Measurements from ENCODE around the gene RPGRIP1L. TPM values are rescaled to one million over a fixed set of nuclear protein-coding genes. Genes with fewer than 3 reads are reported as not detected.

Gene RPGRIP1L
- total and polyA plus RNA-seq, 2 of the 13 experiments (the other 11 are each of a cell fraction or from before 2014, with no cell fraction given), result 5.0 to 13.5 TPM

DNA sequence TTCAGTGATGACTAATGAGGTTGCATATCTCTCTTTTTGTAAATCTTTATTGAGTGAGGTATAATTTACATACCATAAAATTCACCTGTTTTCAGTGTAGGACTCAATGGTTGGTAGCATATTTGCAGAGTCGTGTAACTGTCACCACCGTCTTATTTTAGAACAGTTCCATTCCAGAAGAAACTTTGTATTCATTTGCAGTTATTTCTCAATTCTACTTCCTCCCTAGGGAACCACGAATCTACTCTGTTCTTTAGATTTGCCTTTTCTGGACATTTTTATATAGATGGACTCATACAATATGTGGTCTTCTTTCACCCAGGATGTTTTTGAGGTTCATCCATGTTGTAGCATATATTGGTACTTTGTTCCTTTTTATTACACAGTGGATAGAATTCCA is 4.0 kb upstream of the RPGRIP1L start (continued):
- no peak for TF ChIP-seq ZNF275 (CRISPR knock-in tag; IDR thresholded peaks at IDR 0.05; ENCODE audit: borderline replicate concordance)
- no peak for TF ChIP-seq NR2F1 (CRISPR knock-in tag; IDR thresholded peaks at IDR 0.05)
- no peak for TF ChIP-seq SAFB2 (CRISPR knock-in tag; IDR thresholded peaks at IDR 0.05; ENCODE audit: borderline replicate concordance, low read depth)
- TF ChIP-seq NCOR1 (IDR thresholded peaks at IDR 0.05; ENCODE audit: borderline replicate concordance, low read length), result no peak
- no peak for TF ChIP-seq MIXL1 (CRISPR knock-in tag; IDR thresholded peaks at IDR 0.05)
- TF ChIP-seq MXI1 (IDR thresholded peaks at IDR 0.05; ENCODE audit: borderline replicate concordance, low read depth, low read length), result no peak
- no peak for TF ChIP-seq ZNF44 (CRISPR knock-in tag; IDR thresholded peaks at IDR 0.05)
- TF ChIP-seq, protein P1, sequence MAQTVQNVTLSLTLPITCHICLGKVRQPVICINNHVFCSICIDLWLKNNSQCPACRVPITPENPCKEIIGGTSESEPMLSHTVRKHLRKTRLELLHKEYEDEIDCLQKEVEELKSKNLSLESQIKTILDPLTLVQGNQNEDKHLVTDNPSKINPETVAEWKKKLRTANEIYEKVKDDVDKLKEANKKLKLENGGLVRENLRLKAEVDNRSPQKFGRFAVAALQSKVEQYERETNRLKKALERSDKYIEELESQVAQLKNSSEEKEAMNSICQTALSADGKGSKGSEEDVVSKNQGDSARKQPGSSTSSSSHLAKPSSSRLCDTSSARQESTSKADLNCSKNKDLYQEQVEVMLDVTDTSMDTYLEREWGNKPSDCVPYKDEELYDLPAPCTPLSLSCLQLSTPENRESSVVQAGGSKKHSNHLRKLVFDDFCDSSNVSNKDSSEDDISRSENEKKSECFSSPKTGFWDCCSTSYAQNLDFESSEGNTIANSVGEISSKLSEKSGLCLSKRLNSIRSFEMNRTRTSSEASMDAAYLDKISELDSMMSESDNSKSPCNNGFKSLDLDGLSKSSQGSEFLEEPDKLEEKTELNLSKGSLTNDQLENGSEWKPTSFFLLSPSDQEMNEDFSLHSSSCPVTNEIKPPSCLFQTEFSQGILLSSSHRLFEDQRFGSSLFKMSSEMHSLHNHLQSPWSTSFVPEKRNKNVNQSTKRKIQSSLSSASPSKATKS (CRISPR knock-in tag; IDR thresholded peaks at IDR 0.05), result no peak
- TF ChIP-seq, protein P2, sequence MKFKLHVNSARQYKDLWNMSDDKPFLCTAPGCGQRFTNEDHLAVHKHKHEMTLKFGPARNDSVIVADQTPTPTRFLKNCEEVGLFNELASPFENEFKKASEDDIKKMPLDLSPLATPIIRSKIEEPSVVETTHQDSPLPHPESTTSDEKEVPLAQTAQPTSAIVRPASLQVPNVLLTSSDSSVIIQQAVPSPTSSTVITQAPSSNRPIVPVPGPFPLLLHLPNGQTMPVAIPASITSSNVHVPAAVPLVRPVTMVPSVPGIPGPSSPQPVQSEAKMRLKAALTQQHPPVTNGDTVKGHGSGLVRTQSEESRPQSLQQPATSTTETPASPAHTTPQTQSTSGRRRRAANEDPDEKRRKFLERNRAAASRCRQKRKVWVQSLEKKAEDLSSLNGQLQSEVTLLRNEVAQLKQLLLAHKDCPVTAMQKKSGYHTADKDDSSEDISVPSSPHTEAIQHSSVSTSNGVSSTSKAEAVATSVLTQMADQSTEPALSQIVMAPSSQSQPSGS (CRISPR knock-in tag; IDR thresholded peaks at IDR 0.05), result no peak
- TF ChIP-seq, protein P3, sequence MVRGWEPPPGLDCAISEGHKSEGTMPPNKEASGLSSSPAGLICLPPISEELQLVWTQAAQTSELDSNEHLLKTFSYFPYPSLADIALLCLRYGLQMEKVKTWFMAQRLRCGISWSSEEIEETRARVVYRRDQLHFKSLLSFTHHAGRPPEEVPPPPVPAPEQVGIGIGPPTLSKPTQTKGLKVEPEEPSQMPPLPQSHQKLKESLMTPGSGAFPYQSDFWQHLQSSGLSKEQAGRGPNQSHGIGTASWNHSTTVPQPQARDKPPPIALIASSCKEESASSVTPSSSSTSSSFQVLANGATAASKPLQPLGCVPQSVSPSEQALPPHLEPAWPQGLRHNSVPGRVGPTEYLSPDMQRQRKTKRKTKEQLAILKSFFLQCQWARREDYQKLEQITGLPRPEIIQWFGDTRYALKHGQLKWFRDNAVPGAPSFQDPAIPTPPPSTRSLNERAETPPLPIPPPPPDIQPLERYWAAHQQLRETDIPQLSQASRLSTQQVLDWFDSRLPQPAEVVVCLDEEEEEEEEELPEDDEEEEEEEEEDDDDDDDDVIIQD (CRISPR knock-in tag; IDR thresholded peaks at IDR 0.05; ENCODE audit: low read depth), result no peak
- no peak for TF ChIP-seq ARID2 (CRISPR knock-in tag; IDR thresholded peaks at IDR 0.05; ENCODE audit: borderline replicate concordance)
- TF ChIP-seq ARNT2 (CRISPR knock-in tag; IDR thresholded peaks at IDR 0.05; ENCODE audit: low read depth), result no peak
